CD4-positive, alpha-beta T cell treated with Interleukin-6 at 100 ng/mL for 8 hours (primary cell): ENCODE data around the gene SPATA31E1.
"Not testable (repeated sequence)": the region's sequence is repeated elsewhere in the genome, so short reads cannot be mapped to it uniquely, and the experiment has no call there.

Experiments
- DNase-seq: peaks from one replicate; pipeline ENCODE4 v3.0.0-alpha.2; 2020; ENCODE audit warnings: mixed read lengths, low spot score

The SPATA31E1 gene

GRCh38 chr9:87934444-87934843, 51.8 kb downstream of the SPATA31E1 start:
- DNase-seq: not testable (repeated sequence)

- not testable (repeated sequence) for DNase-seq
Measured at GRCh38 chr9:87937352-87937751, 54.7 kb downstream of the SPATA31E1 start.

GRCh38 chr9:87937918-87938317, 55.2 kb downstream of the SPATA31E1 start:
- DNase-seq: not testable (repeated sequence)

- not testable (repeated sequence) for DNase-seq
Measured at GRCh38 chr9:87938336-87938735, 55.7 kb downstream of the SPATA31E1 start.
